ENCODE measurements around the gene COX19. TPM values are rescaled to one million over a fixed set of nuclear protein-coding genes. Genes with fewer than 3 reads are reported as not detected.

The COX19 gene
- total RNA-seq, 1 experiment from 2014 or later: 20.5 TPM

- Histone ChIP-seq H3K79me2 (ENCODE audit: low read length) (no peaks in the 10 kb centered on the region), H3K27ac (ENCODE audit: low read length) (no peak overlapping the region), H3K9ac (ENCODE audit: low read length) (0 out of 2 replicates have a peak overlapping the region, but pooled peaks have one; percentile 5), H3K9me3 (ENCODE audit: low read length) (no peaks in the 10 kb centered on the region), H3K4me2 (ENCODE audit: low read depth, low read length, poor library complexity, severe bottlenecking) (peak overlapping the region; percentile 39), H2AFZ (ENCODE audit: low read length) (peak overlapping the region; percentile 71; the same call in 1 of the 2 replicates), H3K27me3 (ENCODE audit: low read length) (no peaks in the 10 kb centered on the region), H3K9me2 (replicated peaks; ENCODE audit: insufficient read depth, low read length) (no peaks in the 10 kb centered on the region), H3K4me3 (ENCODE audit: low read length) (no peak overlapping the region; the same call in 1 of the 2 replicates), H3K36me3 (ENCODE audit: insufficient read depth, low read length) (no peaks in the 10 kb centered on the region), H4K20me1 (ENCODE audit: insufficient read depth, low read depth, low read length) (no peaks in the 10 kb centered on the region), H3K4me1 (ENCODE audit: low read length) (peaks cover 16% of the 10 kb centered on the region)
- no peak for DNase-seq
Observed at GRCh38 chr7:922334-923107, 52.8 kb downstream of the COX19 start.

GRCh38 chr7:921581-922333 is 53.6 kb downstream of the COX19 start:
- no peak overlapping the region for H3K4me2 ChIP-seq (ENCODE audit: low read depth, low read length, poor library complexity, severe bottlenecking)
- H3K9me3 ChIP-seq (ENCODE audit: low read length): no peaks in the 10 kb centered on the region
- no peak overlapping the region for H3K27ac ChIP-seq (ENCODE audit: low read length)
- no peaks in the 10 kb centered on the region for H3K36me3 ChIP-seq (ENCODE audit: insufficient read depth, low read length)
- H3K79me2 ChIP-seq (ENCODE audit: low read length): no peaks in the 10 kb centered on the region
- H3K9ac ChIP-seq (ENCODE audit: low read length): no peak overlapping the region
- no peaks in the 10 kb centered on the region for H3K27me3 ChIP-seq (ENCODE audit: low read length)
- H2AFZ ChIP-seq (ENCODE audit: low read length): no peak overlapping the region
- H3K9me2 ChIP-seq (replicated peaks; ENCODE audit: insufficient read depth, low read length): no peaks in the 10 kb centered on the region
- no peak overlapping the region for H3K4me3 ChIP-seq (ENCODE audit: low read length)
- DNase-seq: no peak
- peaks cover 16% of the 10 kb centered on the region for H3K4me1 ChIP-seq (ENCODE audit: low read length)
- no peaks in the 10 kb centered on the region for H4K20me1 ChIP-seq (ENCODE audit: insufficient read depth, low read depth, low read length)

- H4K20me1 ChIP-seq (ENCODE audit: insufficient read depth, low read depth, low read length): no peaks in the 10 kb centered on the region
- no peak for DNase-seq
- no peaks in the 10 kb centered on the region for H3K79me2 ChIP-seq (ENCODE audit: low read length)
- no peak overlapping the region for H3K4me3 ChIP-seq (ENCODE audit: low read length)
- H3K9me3 ChIP-seq (ENCODE audit: low read length): no peaks in the 10 kb centered on the region
- H3K4me1 ChIP-seq (ENCODE audit: low read length): peaks cover 16% of the 10 kb centered on the region
- no peaks in the 10 kb centered on the region for H3K36me3 ChIP-seq (ENCODE audit: insufficient read depth, low read length)
- H3K9me2 ChIP-seq (replicated peaks; ENCODE audit: insufficient read depth, low read length): no peaks in the 10 kb centered on the region
- no peak overlapping the region for H3K27ac ChIP-seq (ENCODE audit: low read length)
- H3K27me3 ChIP-seq (ENCODE audit: low read length): no peaks in the 10 kb centered on the region
- no peak overlapping the region for H3K4me2 ChIP-seq (ENCODE audit: low read depth, low read length, poor library complexity, severe bottlenecking)
- H3K9ac ChIP-seq (ENCODE audit: low read length): no peak overlapping the region
- H2AFZ ChIP-seq (ENCODE audit: low read length): no peak overlapping the region
Observed at GRCh38 chr7:921071-921461, 54.3 kb downstream of the COX19 start.

- H3K27me3 ChIP-seq (ENCODE audit: low read length): no peaks in the 10 kb centered on the region
- no peak overlapping the region for H3K9ac ChIP-seq (ENCODE audit: low read length)
- H4K20me1 ChIP-seq (ENCODE audit: insufficient read depth, low read depth, low read length): no peaks in the 10 kb centered on the region
- peaks cover 16% of the 10 kb centered on the region for H3K4me1 ChIP-seq (ENCODE audit: low read length)
- H3K27ac ChIP-seq (ENCODE audit: low read length): no peak overlapping the region
- no peak overlapping the region for H2AFZ ChIP-seq (ENCODE audit: low read length)
- no peak overlapping the region for H3K4me2 ChIP-seq (ENCODE audit: low read depth, low read length, poor library complexity, severe bottlenecking)
- DNase-seq: no peak
- H3K9me3 ChIP-seq (ENCODE audit: low read length): no peaks in the 10 kb centered on the region
- no peaks in the 10 kb centered on the region for H3K79me2 ChIP-seq (ENCODE audit: low read length)
- no peaks in the 10 kb centered on the region for H3K9me2 ChIP-seq (replicated peaks; ENCODE audit: insufficient read depth, low read length)
- H3K4me3 ChIP-seq (ENCODE audit: low read length): no peak overlapping the region
- no peaks in the 10 kb centered on the region for H3K36me3 ChIP-seq (ENCODE audit: insufficient read depth, low read length)
Observed at GRCh38 chr7:920351-921070, 54.8 kb downstream of the COX19 start.

GRCh38 chr7:919924-920341 is 55.4 kb downstream of the COX19 start:
- Histone ChIP-seq H3K9me3 (ENCODE audit: low read length) (no peaks in the 10 kb centered on the region), H3K27me3 (ENCODE audit: low read length) (no peaks in the 10 kb centered on the region), H3K4me3 (ENCODE audit: low read length) (no peak overlapping the region), H3K9ac (ENCODE audit: low read length) (no peak overlapping the region), H3K36me3 (ENCODE audit: insufficient read depth, low read length) (no peaks in the 10 kb centered on the region), H4K20me1 (ENCODE audit: insufficient read depth, low read depth, low read length) (no peaks in the 10 kb centered on the region), H3K4me2 (ENCODE audit: low read depth, low read length, poor library complexity, severe bottlenecking) (no peak overlapping the region), H3K79me2 (ENCODE audit: low read length) (no peaks in the 10 kb centered on the region), H3K27ac (ENCODE audit: low read length) (no peak overlapping the region), H3K9me2 (replicated peaks; ENCODE audit: insufficient read depth, low read length) (no peaks in the 10 kb centered on the region), H2AFZ (ENCODE audit: low read length) (no peak overlapping the region), H3K4me1 (ENCODE audit: low read length) (peaks cover 15% of the 10 kb centered on the region)
- DNase-seq: no peak

GRCh38 chr7:919114-919442 is 56.3 kb downstream of the COX19 start:
- no peaks in the 10 kb centered on the region for H4K20me1 ChIP-seq (ENCODE audit: insufficient read depth, low read depth, low read length)
- no peak overlapping the region for H3K4me2 ChIP-seq (ENCODE audit: low read depth, low read length, poor library complexity, severe bottlenecking)
- no peaks in the 10 kb centered on the region for H3K9me2 ChIP-seq (replicated peaks; ENCODE audit: insufficient read depth, low read length)
- no peak overlapping the region for H3K27ac ChIP-seq (ENCODE audit: low read length)
- no peaks in the 10 kb centered on the region for H3K36me3 ChIP-seq (ENCODE audit: insufficient read depth, low read length)
- H3K4me3 ChIP-seq (ENCODE audit: low read length): no peak overlapping the region
- H3K9ac ChIP-seq (ENCODE audit: low read length): no peak overlapping the region
- no peaks in the 10 kb centered on the region for H3K27me3 ChIP-seq (ENCODE audit: low read length)
- no peaks in the 10 kb centered on the region for H3K79me2 ChIP-seq (ENCODE audit: low read length)
- H3K4me1 ChIP-seq (ENCODE audit: low read length): peaks cover 9% of the 10 kb centered on the region
- H3K9me3 ChIP-seq (ENCODE audit: low read length): no peaks in the 10 kb centered on the region
- no peak overlapping the region for H2AFZ ChIP-seq (ENCODE audit: low read length)
- no peak for DNase-seq

GRCh38 chr7:918441-919113 is 56.8 kb downstream of the COX19 start:
- H4K20me1 ChIP-seq (ENCODE audit: insufficient read depth, low read depth, low read length): no peaks in the 10 kb centered on the region
- no peaks in the 10 kb centered on the region for H3K79me2 ChIP-seq (ENCODE audit: low read length)
- no peak overlapping the region for H3K4me2 ChIP-seq (ENCODE audit: low read depth, low read length, poor library complexity, severe bottlenecking)
- DNase-seq: no peak
- no peaks in the 10 kb centered on the region for H3K27me3 ChIP-seq (ENCODE audit: low read length)
- H3K4me1 ChIP-seq (ENCODE audit: low read length): peaks cover 8% of the 10 kb centered on the region
- no peaks in the 10 kb centered on the region for H3K36me3 ChIP-seq (ENCODE audit: insufficient read depth, low read length)
- H3K27ac ChIP-seq (ENCODE audit: low read length): no peak overlapping the region
- no peaks in the 10 kb centered on the region for H3K9me3 ChIP-seq (ENCODE audit: low read length)
- H3K4me3 ChIP-seq (ENCODE audit: low read length): no peak overlapping the region
- no peak overlapping the region for H3K9ac ChIP-seq (ENCODE audit: low read length)
- H3K9me2 ChIP-seq (replicated peaks; ENCODE audit: insufficient read depth, low read length): no peaks in the 10 kb centered on the region
- H2AFZ ChIP-seq (ENCODE audit: low read length): no peak overlapping the region

- Histone ChIP-seq H3K36me3 (ENCODE audit: insufficient read depth, low read length) (no peaks in the 10 kb centered on the region), H3K9me2 (replicated peaks; ENCODE audit: insufficient read depth, low read length) (no peaks in the 10 kb centered on the region), H3K9ac (ENCODE audit: low read length) (no peak overlapping the region), H3K9me3 (ENCODE audit: low read length) (no peaks in the 10 kb centered on the region), H2AFZ (ENCODE audit: low read length) (no peak overlapping the region), H3K79me2 (ENCODE audit: low read length) (no peaks in the 10 kb centered on the region), H3K4me3 (ENCODE audit: low read length) (no peak overlapping the region), H4K20me1 (ENCODE audit: insufficient read depth, low read depth, low read length) (no peaks in the 10 kb centered on the region), H3K27ac (ENCODE audit: low read length) (no peak overlapping the region), H3K4me1 (ENCODE audit: low read length) (peaks cover 3% of the 10 kb centered on the region), H3K27me3 (ENCODE audit: low read length) (no peaks in the 10 kb centered on the region), H3K4me2 (ENCODE audit: low read depth, low read length, poor library complexity, severe bottlenecking) (no peak overlapping the region)
- DNase-seq: no peak
Observed at GRCh38 chr7:918118-918425, 57.3 kb downstream of the COX19 start.
